Breast epithelium (tissue), 4 donors: ENCODE measurements around the gene KCNK3. TPM values are rescaled to one million over a fixed set of nuclear protein-coding genes. Genes with fewer than 3 reads are reported as not detected.

ENCODE experiments used
- DNase-seq, 2 donors: peaks; one replicate each; pipeline ENCODE4 v3.0.0-alpha.2; 2019; ENCODE audit warnings: low spot score in 2 of 2
- H3K27ac ChIP-seq, 2 donors: fragments of 200-600 bp; sonication (generic) in 1 of 2; one replicate each; pipeline ENCODE4 v1.5.1; 2016 to 2019; ENCODE audit warnings: mild to moderate bottlenecking in 1 of 2
- H3K27me3 ChIP-seq, 2 donors: fragments of 200-600 bp; sonication (generic) in 1 of 2; one replicate each; pipeline versions ENCODE4 v1.5.1 to v1.6.0; 2017 to 2019; ENCODE audit warnings: control low read depth in 1 of 2, mild to moderate bottlenecking in 1 of 2
- H3K36me3 ChIP-seq: fragments of 200-600 bp; one replicate; pipeline ENCODE4 v1.5.1; 2019
- H3K4me1 ChIP-seq, 2 donors: fragments of 200-600 bp; sonication (generic); one replicate each; pipeline ENCODE4 v1.5.1; 2016 to 2019; ENCODE audit warnings: control low read depth in 1 of 2
- H3K4me3 ChIP-seq, 3 donors: fragments of 200-600 bp; sonication (generic); 1 replicate in 2 of 3; 2 replicates in 1 of 3; pipeline ENCODE4 v1.5.1; 2016 to 2019; ENCODE audit warnings: mild to moderate bottlenecking in 3 of 3, moderate library complexity in 2 of 3
- H3K9me3 ChIP-seq, 2 donors: fragments of 200-600 bp; sonication (generic) in 1 of 2; one replicate each; pipeline ENCODE4 v1.5.1; 2016 to 2019; ENCODE audit warnings: control low read depth in 1 of 2
- CTCF ChIP-seq, 3 donors: fragments of 450-650 bp; IDR thresholded peaks; one replicate each; pipeline ENCODE4 v1.5.1; 2016 to 2017; ENCODE audit warnings: antibody characterized with exemption in 3 of 3, mild to moderate bottlenecking in 3 of 3, moderate library complexity in 3 of 3
- POLR2A ChIP-seq: fragments of 450-650 bp; IDR thresholded peaks from one replicate; pipeline ENCODE4 v1.6.1; 2016; ENCODE audit warnings: antibody characterized with exemption, mild to moderate bottlenecking, moderate library complexity
- POLR2AphosphoS5 ChIP-seq, 3 donors: sonication (generic); formaldehyde crosslinking; IDR thresholded peaks; one replicate each; pipeline ENCODE4 v1.6.1; 2017; ENCODE audit warnings: antibody characterized with exemption in 3 of 3
- intact Hi-C: fragments of 100-400 bp; cut with DNase I; formaldehyde crosslinking; loops from one replicate; pipeline ENCODE4 v1.15.1; 2023; ENCODE audit warnings: low total_unique reads
- total RNA-seq, 3 donors: library from RNA; depleted of rRNA; stranded (reverse); fragments of >200 nt; gene quantifications; one replicate each; pipeline ENCODE4 v1.1.0, GENCODE V29; 2016

Gene KCNK3
- total RNA-seq, 3 donors from 2014 or later, result 0.59 to 2.3 (median 1.4) TPM

DNA sequence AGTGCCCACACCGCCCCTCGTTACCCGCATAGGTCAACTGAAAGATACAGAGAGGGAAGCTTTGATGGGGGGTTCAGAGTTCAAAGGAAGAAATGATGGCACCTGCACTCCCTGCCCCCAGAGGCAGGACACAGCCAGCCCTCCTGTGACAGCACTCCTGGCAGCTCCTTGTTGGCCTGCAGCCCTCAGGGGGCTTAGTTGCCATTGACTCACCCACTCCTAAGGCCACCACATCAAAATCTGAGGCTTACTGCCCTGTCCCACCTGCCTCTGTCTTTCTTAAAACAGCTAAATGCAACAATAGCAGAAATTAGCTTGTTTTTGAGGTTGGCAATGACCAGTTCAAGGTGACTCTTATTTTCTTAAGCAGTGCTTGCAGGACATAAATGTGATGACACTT is 39.9 kb downstream of the KCNK3 start:
- H3K27ac ChIP-seq, result no peak overlapping the region
- intact Hi-C loops, result no loop called here
- H3K9me3 ChIP-seq, result no peaks in the 10 kb centered on the region
- H3K27me3 ChIP-seq, result no peaks in the 10 kb centered on the region
- no peak for DNase-seq
- no peak overlapping the region for H3K4me3 ChIP-seq
- no peaks in the 10 kb centered on the region for H3K36me3 ChIP-seq
- TF ChIP-seq POLR2AphosphoS5 (IDR thresholded peaks at IDR 0.05) (no peak), CTCF (IDR thresholded peaks at IDR 0.05) (no peak), POLR2A (no peak)
- H3K4me1 ChIP-seq, result no peaks in the 10 kb centered on the region

GRCh38 chr2:26733413-26733812 is 40.9 kb downstream of the KCNK3 start:
- Histone ChIP-seq H3K4me1 (no peaks in the 10 kb centered on the region), H3K9me3 (no peaks in the 10 kb centered on the region), H3K4me3 (no peak overlapping the region), H3K27me3 (no peaks in the 10 kb centered on the region), H3K27ac (no peak overlapping the region), H3K36me3 (no peaks in the 10 kb centered on the region)
- DNase-seq, result no peak
- intact Hi-C loops, result no loop called here
- TF ChIP-seq POLR2A (no peak), POLR2AphosphoS5 (IDR thresholded peaks at IDR 0.05) (no peak), CTCF (IDR thresholded peaks at IDR 0.05) (no peak)

DNA sequence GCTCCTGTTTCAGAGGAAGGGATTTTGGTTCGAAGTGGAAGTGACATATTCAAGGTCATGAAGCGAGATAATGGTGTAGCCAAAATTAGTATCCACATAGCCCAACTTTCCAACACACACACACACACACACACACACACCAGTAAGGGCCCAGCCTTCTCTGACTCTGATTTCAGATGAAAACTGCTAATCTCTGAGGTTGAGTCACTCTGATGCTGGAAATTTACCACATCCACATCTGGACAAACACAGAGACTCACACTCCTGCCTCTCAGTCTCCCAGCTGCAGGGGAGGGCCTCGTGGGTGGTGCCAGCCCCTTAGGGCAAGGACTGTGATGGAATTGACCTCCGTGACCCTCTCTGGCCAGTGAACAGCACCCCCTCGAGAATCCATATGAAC is 42.6 kb downstream of the KCNK3 start:
- H3K27me3 ChIP-seq, result no peaks in the 10 kb centered on the region
- H3K9me3 ChIP-seq, result no peaks in the 10 kb centered on the region
- no peaks in the 10 kb centered on the region for H3K36me3 ChIP-seq
- H3K4me1 ChIP-seq, result no peaks in the 10 kb centered on the region
- intact Hi-C loops, result no loop called here
- peak overlapping the region in 1 of 2 donors; percentile 5 for H3K27ac ChIP-seq
- TF ChIP-seq CTCF (IDR thresholded peaks at IDR 0.05) (no peak), POLR2A (no peak), POLR2AphosphoS5 (IDR thresholded peaks at IDR 0.05) (no peak)
- DNase-seq, result no peak
- H3K4me3 ChIP-seq, result no peak overlapping the region

GRCh38 chr2:26735883-26736588 is 43.5 kb downstream of the KCNK3 start:
- H3K4me3 ChIP-seq, result no peak overlapping the region
- peak overlapping the region in 1 of 2 donors; percentile 38 for H3K27ac ChIP-seq
- no peaks in the 10 kb centered on the region for H3K9me3 ChIP-seq
- H3K36me3 ChIP-seq, result no peaks in the 10 kb centered on the region
- H3K27me3 ChIP-seq, result no peaks in the 10 kb centered on the region
- peak in 2 of 3 donors; percentile 40 to 57 for TF ChIP-seq POLR2AphosphoS5 (IDR thresholded peaks at IDR 0.05)
- TF ChIP-seq POLR2A, result no peak
- no peak for DNase-seq
- H3K4me1 ChIP-seq, result no peaks in the 10 kb centered on the region
- intact Hi-C loops, result no loop called here

GRCh38 chr2:26737221-26737620 is 44.7 kb downstream of the KCNK3 start:
- TF ChIP-seq POLR2A (no peak), CTCF (IDR thresholded peaks at IDR 0.05) (no peak), POLR2AphosphoS5 (IDR thresholded peaks at IDR 0.05) (no peak)
- DNase-seq, result no peak
- no peak overlapping the region for H3K27ac ChIP-seq
- no peaks in the 10 kb centered on the region for H3K4me1 ChIP-seq
- no peak overlapping the region for H3K4me3 ChIP-seq
- H3K27me3 ChIP-seq, result no peaks in the 10 kb centered on the region
- no peaks in the 10 kb centered on the region for H3K36me3 ChIP-seq
- H3K9me3 ChIP-seq, result no peaks in the 10 kb centered on the region
- intact Hi-C loops, result no loop called here
